HG03575 (cell line): ENCODE results near the gene KRT6B.
"Not testable (repeated sequence)": the region's sequence is repeated elsewhere in the genome, so short reads cannot be mapped to it uniquely, and the experiment has no call there.

Source experiments
- ATAC-seq: cut with Tn5 transposase; IDR thresholded peaks from one replicate; pipeline ENCODE4 v1.9.1; 2021; ENCODE audit not compliant: unreplicated experiment, insufficient number of reproducible peaks, low FRiP score; ENCODE audit errors: extremely low read depth

Gene KRT6B

GRCh38 chr12:52452101-52452500 lies at the start of gene KRT6B:
Gene KRT6B (minus strand): TSS chr12:52452146. CDS start chr12:52452078, 68 bp downstream.
- ATAC-seq = no peak

- no peak for ATAC-seq
These were observed 49.5 kb upstream of the KRT6B start for GRCh38 chr12:52501490-52501889.

GRCh38 chr12:52500574-52500973 lies 48.6 kb upstream of the KRT6B start:
- not testable (repeated sequence) for ATAC-seq

- no peak for ATAC-seq
These were observed 48.0 kb upstream of the KRT6B start for GRCh38 chr12:52499806-52500560.

- ATAC-seq = no peak
These were observed 47.0 kb upstream of the KRT6B start for GRCh38 chr12:52498946-52499345.

- no peak for ATAC-seq
These were observed 46.0 kb upstream of the KRT6B start for GRCh38 chr12:52497975-52498374.

- no peak for ATAC-seq
These were observed 44.7 kb upstream of the KRT6B start for GRCh38 chr12:52496590-52497071.

GRCh38 chr12:52496054-52496453 lies 44.1 kb upstream of the KRT6B start:
- no peak for ATAC-seq

GRCh38 chr12:52495389-52495788 lies 43.4 kb upstream of the KRT6B start:
- no peak for ATAC-seq

GRCh38 chr12:52494518-52494917 lies 42.6 kb upstream of the KRT6B start:
- ATAC-seq = no peak

GRCh38 chr12:52494100-52494499 lies 42.2 kb upstream of the KRT6B start:
- ATAC-seq = no peak

GRCh38 chr12:52493172-52493571 lies 41.2 kb upstream of the KRT6B start, which contains the start of gene KRT6A:
Gene KRT6A (minus strand): TSS chr12:52493257. CDS start chr12:52493188, 69 bp downstream.
- no peak for ATAC-seq

GRCh38 chr12:52492405-52492804 lies 40.5 kb upstream of the KRT6B start:
- ATAC-seq = not testable (repeated sequence)

- not testable (repeated sequence) for ATAC-seq
These were observed 39.5 kb upstream of the KRT6B start for GRCh38 chr12:52491495-52491894.

- ATAC-seq = no peak
These were observed 36.8 kb upstream of the KRT6B start for GRCh38 chr12:52488736-52489135.

- not testable (repeated sequence) for ATAC-seq
These were observed 35.9 kb upstream of the KRT6B start for GRCh38 chr12:52487744-52488443.

- no peak for ATAC-seq
These were observed 35.3 kb upstream of the KRT6B start for GRCh38 chr12:52487211-52487610.

GRCh38 chr12:52486166-52487105 lies 34.5 kb upstream of the KRT6B start:
- no peak for ATAC-seq

- ATAC-seq = no peak
These were observed 28.1 kb upstream of the KRT6B start for GRCh38 chr12:52480073-52480472.
